HG03571 (cell line): ENCODE results near the gene FOXA2.
"Not testable (repeated sequence)": the region's sequence is repeated elsewhere in the genome, so short reads cannot be mapped to it uniquely, and the experiment has no call there.

ENCODE experiments used
- ATAC-seq: cut with Tn5 transposase; IDR thresholded peaks from one replicate; pipeline ENCODE4 v1.9.1; 2021; ENCODE audit not compliant: unreplicated experiment

FOXA2 gene

GRCh38 chr20:22584522-22584921, at the start of gene FOXA2:
Gene FOXA2, minus strand, starts transcription at chr20:22584572. Its CDS starts 294 bp downstream, at chr20:22584278.
- no peak for ATAC-seq

GRCh38 chr20:22630701-22631100, 46.3 kb upstream of the FOXA2 start:
- no peak for ATAC-seq

- no peak for ATAC-seq
Observed at GRCh38 chr20:22629927-22630326, 45.6 kb upstream of the FOXA2 start.

GRCh38 chr20:22629447-22629846, 45.1 kb upstream of the FOXA2 start:
- no peak for ATAC-seq

GRCh38 chr20:22626496-22626895, 42.1 kb upstream of the FOXA2 start:
- no peak for ATAC-seq

GRCh38 chr20:22623211-22623610, 38.8 kb upstream of the FOXA2 start:
- no peak for ATAC-seq

- no peak for ATAC-seq
Observed at GRCh38 chr20:22620342-22620741, 36.0 kb upstream of the FOXA2 start.

- no peak for ATAC-seq
Observed at GRCh38 chr20:22619806-22620205, 35.4 kb upstream of the FOXA2 start.

GRCh38 chr20:22619272-22619671, 34.9 kb upstream of the FOXA2 start:
- no peak for ATAC-seq

- ATAC-seq: no peak
Observed at GRCh38 chr20:22617160-22617559, 32.8 kb upstream of the FOXA2 start.

GRCh38 chr20:22616551-22616950, 32.2 kb upstream of the FOXA2 start:
- ATAC-seq: no peak

GRCh38 chr20:22615425-22615824, 31.1 kb upstream of the FOXA2 start:
- no peak for ATAC-seq

- no peak for ATAC-seq
Observed at GRCh38 chr20:22611636-22612035, 27.3 kb upstream of the FOXA2 start.

- ATAC-seq: no peak
Observed at GRCh38 chr20:22607695-22608094, 23.3 kb upstream of the FOXA2 start.

- no peak for ATAC-seq
Observed at GRCh38 chr20:22604815-22605214, 20.4 kb upstream of the FOXA2 start.

GRCh38 chr20:22601361-22602141, 17.2 kb upstream of the FOXA2 start:
- no peak for ATAC-seq

GRCh38 chr20:22599258-22599657, 14.9 kb upstream of the FOXA2 start:
- ATAC-seq: not testable (repeated sequence)

GRCh38 chr20:22597303-22597702, 12.9 kb upstream of the FOXA2 start:
- no peak for ATAC-seq

- no peak for ATAC-seq
Observed at GRCh38 chr20:22590662-22591061, 6.3 kb upstream of the FOXA2 start.

- no peak for ATAC-seq
Observed at GRCh38 chr20:22586645-22587310, 2.4 kb upstream of the FOXA2 start.

- ATAC-seq: no peak
Observed at GRCh38 chr20:22585786-22586493, 1.6 kb upstream of the FOXA2 start.
